Mesendoderm (in vitro differentiated cells): Measurements from ENCODE around the gene HS3ST1.

Experiments
- DNase-seq: peaks from one replicate; pipeline ENCODE4 v3.0.0; 2013
- H2AK5ac ChIP-seq: 2 replicates; pipeline ENCODE4 v1.6.1; 2013; ENCODE audit warnings: low read length, inconsistent platforms
- H2BK120ac ChIP-seq: 2 replicates; pipeline ENCODE4 v1.6.1; 2013; ENCODE audit warnings: low read depth, mild to moderate bottlenecking, low read length, moderate library complexity, mixed read lengths
- H2BK15ac ChIP-seq: replicated peaks from 2 replicates; pipeline ENCODE4 v1.6.1; 2013; ENCODE audit warnings: low read depth, mild to moderate bottlenecking, moderate library complexity
- H2BK5ac ChIP-seq: 2 replicates; pipeline ENCODE4 v1.6.1; 2013; ENCODE audit warnings: low read length, inconsistent platforms
- H3K18ac ChIP-seq: 2 replicates; pipeline ENCODE4 v1.6.1; 2013; ENCODE audit warnings: mild to moderate bottlenecking, low read length, mixed read lengths
- H3K23ac ChIP-seq: one replicate; pipeline ENCODE4 v1.6.1; 2013; ENCODE audit warnings: low read length
- H3K27ac ChIP-seq: 2 replicates; pipeline ENCODE4 v1.5.1; 2013; ENCODE audit warnings: low read depth, mild to moderate bottlenecking, inconsistent platforms, low read length, moderate library complexity
- H3K27me3 ChIP-seq: 2 replicates; pipeline ENCODE4 v1.6.1; 2013; ENCODE audit warnings: low read length, control low read depth, mild to moderate bottlenecking, inconsistent platforms; ENCODE audit not compliant: insufficient read depth, poor library complexity
- H3K36me3 ChIP-seq: 2 replicates; pipeline ENCODE4 v1.6.1; 2013; ENCODE audit warnings: low read length, inconsistent platforms; ENCODE audit not compliant: control insufficient read depth, insufficient read depth
- H3K4ac ChIP-seq: one replicate; pipeline ENCODE4 v1.6.1; 2013; ENCODE audit warnings: low read depth, mild to moderate bottlenecking, low read length, moderate library complexity
- H3K4me1 ChIP-seq: 2 replicates; pipeline ENCODE4 v1.6.1; 2013; ENCODE audit warnings: low read depth, low read length, inconsistent platforms; ENCODE audit not compliant: control insufficient read depth
- H3K4me2 ChIP-seq: 2 replicates; pipeline ENCODE4 v1.6.1; 2013; ENCODE audit warnings: low read length
- H3K4me3 ChIP-seq: 2 replicates; pipeline ENCODE4 v1.5.1; 2013; ENCODE audit warnings: mild to moderate bottlenecking, low read length
- H3K56ac ChIP-seq: one replicate; pipeline ENCODE4 v1.6.1; 2013; ENCODE audit warnings: low read length
- H3K79me1 ChIP-seq: 2 replicates; pipeline ENCODE4 v1.6.1; 2013; ENCODE audit warnings: low read length, inconsistent platforms
- H3K79me2 ChIP-seq: 2 replicates; pipeline ENCODE4 v1.6.1; 2013; ENCODE audit warnings: mild to moderate bottlenecking, low read length; ENCODE audit not compliant: control insufficient read depth, insufficient read depth
- H3K9ac ChIP-seq: 2 replicates; pipeline ENCODE4 v1.6.1; 2013; ENCODE audit warnings: low read length, inconsistent platforms
- H4K5ac ChIP-seq: one replicate; pipeline ENCODE4 v1.6.1; 2013; ENCODE audit warnings: low read length
- H4K8ac ChIP-seq: one replicate; pipeline ENCODE4 v1.6.1; 2013; ENCODE audit warnings: low read depth, mild to moderate bottlenecking, control low read depth, low read length, moderate library complexity
- WGBS: extraction: QIAGEN DNeasy Blood & Tissue Kit; methylation state at CpG from one replicate; pipeline ENCODE4 v1.1.7; 2013; ENCODE audit warnings: low lambda C conversion rate, missing lambda C conversion rate; ENCODE audit not compliant: insufficient coverage; ENCODE audit errors: extremely low coverage; 5-methylcytosine and 5-hydroxymethylcytosine counted together

The HS3ST1 gene

GRCh38 chr4:11420327-11420726 is 8.4 kb downstream of the HS3ST1 start:
- Histone ChIP-seq H3K56ac (peak overlapping the region; percentile 54), H2BK15ac (no peak overlapping the region), H3K4ac (no peak overlapping the region), H3K4me1 (peaks cover 22% of the 10 kb centered on the region), H3K4me3 (no peak overlapping the region), H3K79me1 (peaks cover 20% of the 10 kb centered on the region), H3K9ac (no peak overlapping the region), H3K79me2 (peaks cover 25% of the 10 kb centered on the region), H2BK120ac (no peak overlapping the region), H3K36me3 (no peaks in the 10 kb centered on the region), H3K18ac (no peak overlapping the region), H2AK5ac (no peak overlapping the region), H3K27me3 (no peaks in the 10 kb centered on the region), H4K8ac (no peak overlapping the region), H3K27ac (no peak overlapping the region), H3K4me2 (no peak overlapping the region), H2BK5ac (peak overlapping the region; percentile 24), H4K5ac (no peak overlapping the region), H3K23ac (no peak overlapping the region)
- no CpG with 5 or more reads among the region's 8 CpGs for whole genome bisulfite sequencing
- no peak for DNase-seq

GRCh38 chr4:11418610-11419009 is 10.1 kb downstream of the HS3ST1 start:
- H3K4me2 ChIP-seq: no peak overlapping the region
- no peak overlapping the region for H3K4me3 ChIP-seq
- no peak overlapping the region for H4K8ac ChIP-seq
- no peak overlapping the region for H2BK5ac ChIP-seq
- H2BK120ac ChIP-seq: no peak overlapping the region
- H4K5ac ChIP-seq: no peak overlapping the region
- H2AK5ac ChIP-seq: no peak overlapping the region
- no peak overlapping the region for H3K23ac ChIP-seq
- no peak overlapping the region for H3K27ac ChIP-seq
- no peak overlapping the region for H3K4ac ChIP-seq
- no peak overlapping the region for H3K56ac ChIP-seq
- no peak overlapping the region for H3K18ac ChIP-seq
- peaks cover 20% of the 10 kb centered on the region for H3K4me1 ChIP-seq
- peaks cover 25% of the 10 kb centered on the region for H3K79me1 ChIP-seq
- DNase-seq: peak; percentile 52
- H3K27me3 ChIP-seq: no peaks in the 10 kb centered on the region
- H3K9ac ChIP-seq: no peak overlapping the region
- H2BK15ac ChIP-seq: no peak overlapping the region
- peaks cover 25% of the 10 kb centered on the region for H3K79me2 ChIP-seq
- no peaks in the 10 kb centered on the region for H3K36me3 ChIP-seq

DNA sequence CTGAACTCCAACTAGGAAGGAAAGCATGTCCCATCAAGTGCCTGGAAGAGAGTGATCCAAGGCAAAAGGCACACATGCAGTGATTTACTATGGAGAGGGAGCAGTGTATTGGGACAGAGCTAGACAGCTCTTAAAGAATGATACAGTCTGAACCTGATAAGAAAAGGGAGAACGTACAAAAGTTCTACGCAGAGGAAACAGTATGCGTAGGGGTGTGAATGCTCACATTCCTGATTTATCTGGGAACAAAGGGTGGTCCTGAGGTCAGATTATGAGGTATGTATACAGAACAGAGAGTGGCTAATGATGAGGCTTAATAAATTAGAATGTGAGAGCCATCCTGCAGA is 12.0 kb downstream of the HS3ST1 start:
- H3K36me3 ChIP-seq: no peaks in the 10 kb centered on the region
- no peak overlapping the region for H2AK5ac ChIP-seq
- H3K9ac ChIP-seq: no peak overlapping the region
- no peak overlapping the region for H3K23ac ChIP-seq
- no peak overlapping the region for H3K18ac ChIP-seq
- H3K4me2 ChIP-seq: no peak overlapping the region
- no peak overlapping the region for H3K4ac ChIP-seq
- no peak overlapping the region for H3K27ac ChIP-seq
- peaks cover 11% of the 10 kb centered on the region for H3K4me1 ChIP-seq
- DNase-seq: peak; percentile 63
- H3K79me2 ChIP-seq: peaks cover 24% of the 10 kb centered on the region
- H2BK15ac ChIP-seq: no peak overlapping the region
- H3K4me3 ChIP-seq: no peak overlapping the region
- H3K79me1 ChIP-seq: peaks cover 29% of the 10 kb centered on the region
- H4K8ac ChIP-seq: no peak overlapping the region
- H4K5ac ChIP-seq: no peak overlapping the region
- WGBS: no CpG with 5 or more reads among the region's 3 CpGs
- H3K56ac ChIP-seq: no peak overlapping the region
- no peaks in the 10 kb centered on the region for H3K27me3 ChIP-seq
- no peak overlapping the region for H2BK5ac ChIP-seq
- H2BK120ac ChIP-seq: no peak overlapping the region

DNA sequence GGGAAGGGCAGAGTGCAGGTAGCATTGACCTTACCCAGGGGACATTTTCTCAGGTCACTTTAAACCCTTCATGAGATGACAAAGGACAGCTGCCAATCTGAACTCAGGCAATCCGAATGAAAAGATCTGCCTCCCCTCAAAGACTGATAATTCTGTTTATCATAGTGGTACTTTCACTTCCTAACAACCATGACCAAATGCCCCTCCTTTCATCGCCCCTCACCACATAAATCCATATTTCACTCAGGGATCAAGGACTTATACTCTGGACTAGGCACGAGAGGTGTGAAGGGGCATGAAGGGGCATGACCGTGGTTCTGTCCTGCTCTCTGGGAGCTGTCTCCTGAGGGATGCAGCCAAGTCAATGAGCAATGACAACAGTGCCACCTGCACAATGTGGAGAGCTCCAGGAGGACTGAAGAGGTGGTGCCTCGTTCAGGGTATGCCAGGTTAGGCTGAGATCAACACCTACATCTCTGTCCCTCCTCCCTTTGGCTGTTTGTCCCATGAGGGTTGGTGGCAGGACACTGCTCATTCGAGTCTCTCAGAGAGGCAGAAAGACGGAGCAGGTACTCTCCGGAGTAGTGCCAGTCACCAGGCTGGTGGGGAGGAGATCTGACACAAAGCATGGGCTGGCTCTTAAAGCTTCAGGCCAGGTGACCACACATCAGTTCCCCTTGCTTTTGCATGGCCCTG is 12.5 kb downstream of the HS3ST1 start:
- H3K27me3 ChIP-seq: no peaks in the 10 kb centered on the region
- no peak overlapping the region for H3K18ac ChIP-seq
- H4K8ac ChIP-seq: no peak overlapping the region
- peaks cover 22% of the 10 kb centered on the region for H3K79me2 ChIP-seq
- H2BK15ac ChIP-seq: no peak overlapping the region
- H3K56ac ChIP-seq: no peak overlapping the region
- H3K4me2 ChIP-seq: no peak overlapping the region
- no peak overlapping the region for H2BK5ac ChIP-seq
- no peak for DNase-seq
- H3K36me3 ChIP-seq: no peaks in the 10 kb centered on the region
- H3K79me1 ChIP-seq: peaks cover 29% of the 10 kb centered on the region
- no peak overlapping the region for H3K4me3 ChIP-seq
- peaks cover 6% of the 10 kb centered on the region for H3K4me1 ChIP-seq
- no peak overlapping the region for H4K5ac ChIP-seq
- no CpG with 5 or more reads among the region's 8 CpGs for WGBS
- H3K27ac ChIP-seq: no peak overlapping the region
- no peak overlapping the region for H3K9ac ChIP-seq
- no peak overlapping the region for H3K23ac ChIP-seq
- H2BK120ac ChIP-seq: no peak overlapping the region
- peak overlapping the region; percentile 18 for H2AK5ac ChIP-seq
- H3K4ac ChIP-seq: no peak overlapping the region

- Histone ChIP-seq H4K8ac (no peak overlapping the region), H2AK5ac (no peak overlapping the region), H3K4me3 (no peak overlapping the region), H2BK15ac (no peak overlapping the region), H3K23ac (no peak overlapping the region), H3K56ac (no peak overlapping the region), H3K18ac (no peak overlapping the region), H3K4me2 (no peak overlapping the region), H3K27me3 (no peaks in the 10 kb centered on the region), H4K5ac (no peak overlapping the region), H2BK5ac (no peak overlapping the region), H3K9ac (no peak overlapping the region), H3K36me3 (no peaks in the 10 kb centered on the region), H2BK120ac (no peak overlapping the region), H3K4ac (no peak overlapping the region), H3K4me1 (peaks cover 3% of the 10 kb centered on the region), H3K27ac (no peak overlapping the region), H3K79me1 (peaks cover 28% of the 10 kb centered on the region), H3K79me2 (peaks cover 18% of the 10 kb centered on the region)
- no CpG with 5 or more reads among the region's 3 CpGs for WGBS
- DNase-seq: no peak
Observed at GRCh38 chr4:11415409-11416070, 13.2 kb downstream of the HS3ST1 start.

- no peaks in the 10 kb centered on the region for H3K4me1 ChIP-seq
- H2BK120ac ChIP-seq: no peak overlapping the region
- no peak overlapping the region for H3K27ac ChIP-seq
- no peak overlapping the region for H4K8ac ChIP-seq
- no peak overlapping the region for H3K4me2 ChIP-seq
- no CpG with 5 or more reads among the region's 4 CpGs for WGBS
- H2BK15ac ChIP-seq: no peak overlapping the region
- H3K79me2 ChIP-seq: peaks cover 4% of the 10 kb centered on the region
- H4K5ac ChIP-seq: no peak overlapping the region
- no peak overlapping the region for H3K23ac ChIP-seq
- no peak overlapping the region for H3K4me3 ChIP-seq
- no peak overlapping the region for H2AK5ac ChIP-seq
- no peaks in the 10 kb centered on the region for H3K27me3 ChIP-seq
- no peak overlapping the region for H3K56ac ChIP-seq
- DNase-seq: no peak
- H3K18ac ChIP-seq: no peak overlapping the region
- no peak overlapping the region for H3K4ac ChIP-seq
- no peak overlapping the region for H2BK5ac ChIP-seq
- H3K9ac ChIP-seq: no peak overlapping the region
- H3K79me1 ChIP-seq: peaks cover 22% of the 10 kb centered on the region
- no peaks in the 10 kb centered on the region for H3K36me3 ChIP-seq
Observed at GRCh38 chr4:11412211-11412610, 16.5 kb downstream of the HS3ST1 start.
